BLaER1 (cell line): ENCODE data around the gene FIG4.

Experiments used
- H3K27ac ChIP-seq: shearing (Covaris generic); formaldehyde crosslinking; 2 replicates; pipeline ENCODE4 v1.8.1; 2022
- H3K27me3 ChIP-seq: shearing (Covaris generic); formaldehyde crosslinking; 2 replicates; pipeline ENCODE4 v1.8.1; 2022
- H3K36me3 ChIP-seq: shearing (Covaris generic); formaldehyde crosslinking; 2 replicates; pipeline ENCODE4 v1.8.1; 2022
- H3K4me1 ChIP-seq: shearing (Covaris generic); formaldehyde crosslinking; 2 replicates; pipeline ENCODE4 v1.8.1; 2022
- H3K4me2 ChIP-seq: shearing (Covaris generic); formaldehyde crosslinking; 2 replicates; pipeline ENCODE4 v1.8.1; 2022
- H3K4me3 ChIP-seq: shearing (Covaris generic); formaldehyde crosslinking; 2 replicates; pipeline ENCODE4 v1.8.1; 2022
- H3K9ac ChIP-seq: shearing (Covaris generic); formaldehyde crosslinking; 2 replicates; pipeline ENCODE4 v1.8.1; 2022
- H3K9me3 ChIP-seq: shearing (Covaris generic); formaldehyde crosslinking; 2 replicates; pipeline ENCODE4 v1.8.1; 2022
- H4K20me1 ChIP-seq: shearing (Covaris generic); formaldehyde crosslinking; 2 replicates; pipeline ENCODE4 v1.8.1; 2022
- Cebpa-rat ChIP-seq: shearing (Covaris generic); IDR thresholded peaks from 2 replicates; pipeline ENCODE4 v1.8.1; 2022

FIG4 gene

DNA sequence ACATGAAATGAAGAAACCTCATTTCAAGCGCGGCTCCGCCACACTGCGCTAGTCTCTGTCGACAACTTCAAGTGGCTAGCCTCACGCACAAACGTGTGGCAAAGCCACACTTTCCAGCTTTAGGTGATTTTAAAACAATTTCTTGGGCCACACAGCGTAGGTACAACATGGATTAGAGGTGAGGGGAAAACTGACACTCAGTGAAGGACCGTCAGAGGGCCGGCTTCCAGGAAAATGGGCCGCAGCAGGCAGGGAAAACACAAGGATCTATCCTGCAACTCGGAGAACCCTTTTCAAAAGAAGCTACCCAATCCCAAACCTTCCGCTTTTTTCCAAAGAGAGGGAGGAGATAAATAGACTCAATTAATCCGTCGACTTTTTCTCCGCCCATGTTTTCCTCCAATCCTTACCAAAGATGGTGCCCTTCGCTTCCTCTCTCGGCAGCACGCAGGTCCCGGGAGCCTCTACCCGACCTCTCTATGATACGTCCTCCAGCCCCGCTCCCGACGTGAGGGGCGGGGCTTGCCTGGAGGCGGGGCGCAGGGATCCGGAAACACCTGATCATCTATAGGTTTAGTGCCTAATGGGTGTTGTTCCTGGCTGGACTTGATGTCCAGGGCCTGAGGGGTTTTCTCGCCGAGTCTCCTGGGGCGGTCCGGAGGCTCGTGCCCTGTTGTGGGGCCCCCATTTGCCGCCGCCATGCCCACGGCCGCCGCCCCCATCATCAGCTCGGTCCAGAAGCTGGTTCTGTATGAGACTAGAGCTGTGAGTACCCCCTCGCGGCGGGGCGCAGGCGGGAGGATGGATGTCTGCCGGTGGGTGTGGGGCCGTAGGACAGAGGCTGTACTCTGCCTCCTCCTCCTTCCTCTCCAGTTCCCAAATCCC, at the start of gene FIG4, which contains the start of gene AK9:
Gene FIG4 (plus strand): TSS at position 560 of the 885 bp plus-strand sequence. CDS start 140 bp downstream, at position 700.
Gene AK9 (minus strand): TSS at position 466 of the 885 bp plus-strand sequence. CDS start 15,457 bp downstream, outside the sequence.
- no peak for TF ChIP-seq Cebpa-rat
- H3K27me3 ChIP-seq, result no peaks in the 10 kb centered on the region
- peak within 1 kb of the TSS; percentile 78 for H3K9ac ChIP-seq
- no peaks in the 10 kb centered on the region for H3K9me3 ChIP-seq
- peak within 1 kb of the TSS; percentile 92 for H3K4me2 ChIP-seq
- H3K36me3 ChIP-seq, result peaks cover 5% of the 10 kb centered on the region; the same call in 1 of the 2 replicates
- H3K27ac ChIP-seq, result peak within 1 kb of the TSS; percentile 71
- peaks cover 34% of the 10 kb centered on the region for H3K4me1 ChIP-seq
- H3K4me3 ChIP-seq, result peak within 1 kb of the TSS; percentile 78
- no peaks in the 10 kb centered on the region for H4K20me1 ChIP-seq

DNA sequence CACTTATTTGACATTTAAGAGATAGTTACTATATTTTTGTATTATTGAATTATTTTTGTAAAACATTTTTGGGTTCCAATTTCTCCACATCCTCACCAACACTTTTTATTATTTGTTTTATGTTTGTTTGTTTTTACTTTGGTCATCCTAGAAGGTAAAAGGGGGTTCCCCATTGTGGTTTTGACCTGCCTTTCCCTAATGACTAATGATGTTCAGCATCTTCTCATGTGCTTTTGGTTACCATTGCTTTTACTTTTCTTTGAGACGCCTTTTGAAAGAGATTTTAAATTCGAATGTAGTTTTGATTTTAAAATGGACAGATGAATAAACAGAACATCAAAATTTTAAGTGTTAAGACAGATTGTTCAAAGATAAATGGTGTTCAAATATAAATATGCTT, 47.0 kb upstream of the FIG4 start:
- H3K4me1 ChIP-seq, result no peaks in the 10 kb centered on the region
- H3K36me3 ChIP-seq, result peaks cover 8% of the 10 kb centered on the region; the same call in 1 of the 2 replicates
- H3K4me3 ChIP-seq, result no peak overlapping the region
- peaks cover 21% of the 10 kb centered on the region for H3K9me3 ChIP-seq
- no peak overlapping the region for H3K9ac ChIP-seq
- no peak overlapping the region for H3K4me2 ChIP-seq
- H3K27me3 ChIP-seq, result no peaks in the 10 kb centered on the region
- H3K27ac ChIP-seq, result no peak overlapping the region
- no peaks in the 10 kb centered on the region for H4K20me1 ChIP-seq
- TF ChIP-seq Cebpa-rat, result no peak

DNA sequence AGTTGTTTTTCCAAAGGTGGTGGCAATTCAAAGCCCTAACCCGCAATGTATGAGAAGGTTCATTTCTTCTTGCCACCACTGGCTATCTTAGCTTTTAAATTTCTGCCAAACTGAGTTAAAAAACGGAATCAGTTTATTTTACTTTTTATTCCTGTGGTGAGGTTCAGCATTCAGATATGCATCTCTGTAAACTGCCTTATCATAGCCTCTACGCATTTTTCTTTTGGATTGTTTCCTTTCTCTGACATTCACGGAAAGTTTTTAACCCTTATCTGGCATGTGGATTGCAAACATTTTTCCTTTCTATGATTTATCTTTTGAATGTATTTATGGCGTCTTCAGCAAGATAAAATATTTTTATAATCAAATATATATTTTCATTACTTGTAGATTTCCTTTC, 37.8 kb upstream of the FIG4 start:
- H3K27ac ChIP-seq, result no peak overlapping the region
- H3K4me2 ChIP-seq, result no peak overlapping the region
- no peak for TF ChIP-seq Cebpa-rat

DNA sequence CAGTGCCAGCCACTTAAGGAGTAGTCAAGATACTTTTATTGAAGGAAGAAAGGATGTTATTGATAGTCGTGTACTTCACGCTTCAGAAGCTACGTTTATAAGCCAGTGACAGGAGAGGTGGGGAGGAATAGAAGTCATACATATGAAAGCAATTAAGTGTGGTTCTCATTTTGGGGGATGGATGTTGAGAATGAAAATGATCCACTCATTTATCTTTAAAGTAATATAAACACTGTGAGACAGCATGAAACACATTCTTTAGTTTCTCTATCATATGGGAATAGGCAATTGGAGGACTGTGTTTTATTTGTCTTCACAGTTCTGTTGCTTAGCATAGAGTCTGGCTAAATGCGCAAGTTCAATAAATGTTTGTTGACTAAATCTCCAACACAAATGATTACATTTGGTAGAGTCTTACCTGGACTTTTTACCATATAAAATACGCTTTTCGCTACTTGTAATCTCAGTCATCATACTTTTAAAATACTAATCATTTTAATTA, 35.3 kb upstream of the FIG4 start:
- no peaks in the 10 kb centered on the region for H3K27me3 ChIP-seq
- TF ChIP-seq Cebpa-rat, result no peak
- no peaks in the 10 kb centered on the region for H3K4me1 ChIP-seq
- H3K9me3 ChIP-seq, result no peaks in the 10 kb centered on the region
- no peaks in the 10 kb centered on the region for H3K36me3 ChIP-seq
- H3K4me3 ChIP-seq, result no peak overlapping the region
- H3K4me2 ChIP-seq, result no peak overlapping the region
- no peaks in the 10 kb centered on the region for H4K20me1 ChIP-seq
- H3K27ac ChIP-seq, result no peak overlapping the region
- H3K9ac ChIP-seq, result no peak overlapping the region

More for the DNA sequence above, 37.8 kb upstream of the FIG4 start:
- no peak overlapping the region for H3K9ac ChIP-seq
- no peaks in the 10 kb centered on the region for H3K9me3 ChIP-seq
- H3K4me3 ChIP-seq, result no peak overlapping the region
- no peaks in the 10 kb centered on the region for H4K20me1 ChIP-seq
- no peaks in the 10 kb centered on the region for H3K36me3 ChIP-seq
- no peaks in the 10 kb centered on the region for H3K4me1 ChIP-seq
- H3K27me3 ChIP-seq, result no peaks in the 10 kb centered on the region

DNA sequence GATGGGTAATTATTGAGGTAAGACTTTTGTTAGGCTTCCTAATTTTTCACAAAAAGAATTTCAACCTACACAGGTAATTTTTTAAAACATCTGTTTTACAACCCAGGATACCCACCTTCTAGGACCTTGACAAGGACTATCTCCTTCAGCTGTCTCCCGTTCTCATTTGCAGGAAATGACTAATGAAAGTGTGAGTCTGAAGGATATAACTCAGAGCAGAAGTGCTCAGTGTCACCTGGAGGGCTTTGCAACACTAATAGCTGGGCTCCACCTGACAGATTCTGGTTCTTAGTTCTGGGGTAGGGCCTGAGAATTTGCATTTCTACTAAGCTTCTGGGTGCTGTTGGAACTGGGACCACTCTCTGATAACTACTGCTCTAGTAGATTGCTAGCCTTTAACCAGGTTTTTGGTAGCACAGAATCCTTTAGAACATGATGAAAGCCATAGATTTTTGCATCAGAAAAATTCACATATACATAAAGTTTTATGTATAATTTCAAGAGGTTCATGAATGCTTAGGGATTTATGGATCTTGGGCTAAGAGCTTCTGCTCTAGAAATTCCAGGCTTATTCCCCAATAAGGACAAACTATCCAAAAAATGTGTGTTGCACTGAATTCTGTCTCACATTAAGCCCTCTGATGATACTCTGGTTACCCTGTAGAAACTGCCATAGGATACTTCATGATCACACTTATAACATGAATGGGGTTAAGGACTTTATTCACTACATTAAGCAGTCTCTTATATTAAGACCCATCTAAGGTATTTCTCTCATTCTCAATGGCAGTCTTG, 30.4 kb upstream of the FIG4 start:
- no peak overlapping the region for H3K4me3 ChIP-seq
- no peaks in the 10 kb centered on the region for H3K27me3 ChIP-seq
- no peak overlapping the region for H3K27ac ChIP-seq
- no peaks in the 10 kb centered on the region for H3K9me3 ChIP-seq
- H3K9ac ChIP-seq, result no peak overlapping the region
- H3K36me3 ChIP-seq, result no peaks in the 10 kb centered on the region
- TF ChIP-seq Cebpa-rat, result no peak
- H3K4me1 ChIP-seq, result no peaks in the 10 kb centered on the region
- no peak overlapping the region for H3K4me2 ChIP-seq
- no peaks in the 10 kb centered on the region for H4K20me1 ChIP-seq

DNA sequence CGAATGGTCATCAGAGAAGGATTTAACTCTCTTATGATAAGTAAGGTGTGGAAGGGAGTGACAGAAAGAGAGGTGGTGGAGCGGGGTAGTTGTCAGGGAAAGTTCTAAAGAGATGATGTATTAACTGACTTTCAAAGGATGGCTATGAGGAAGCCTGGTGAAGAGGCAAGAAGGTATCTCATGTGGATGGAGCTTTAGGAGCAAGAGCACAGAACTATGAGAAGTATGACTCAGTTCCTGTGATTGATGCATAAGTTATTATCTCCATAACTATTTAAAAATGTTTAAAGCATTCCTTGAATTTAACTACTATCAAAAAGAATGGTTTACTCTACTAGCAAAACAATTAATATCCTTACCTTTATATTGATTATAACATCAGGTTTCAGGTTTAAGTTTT, 28.9 kb upstream of the FIG4 start:
- Histone ChIP-seq H3K9me3 (no peaks in the 10 kb centered on the region), H3K4me3 (no peak overlapping the region), H3K36me3 (no peaks in the 10 kb centered on the region), H3K9ac (no peak overlapping the region), H3K4me2 (no peak overlapping the region), H4K20me1 (no peaks in the 10 kb centered on the region), H3K27me3 (no peaks in the 10 kb centered on the region), H3K27ac (no peak overlapping the region), H3K4me1 (no peaks in the 10 kb centered on the region)
- TF ChIP-seq Cebpa-rat, result no peak

DNA sequence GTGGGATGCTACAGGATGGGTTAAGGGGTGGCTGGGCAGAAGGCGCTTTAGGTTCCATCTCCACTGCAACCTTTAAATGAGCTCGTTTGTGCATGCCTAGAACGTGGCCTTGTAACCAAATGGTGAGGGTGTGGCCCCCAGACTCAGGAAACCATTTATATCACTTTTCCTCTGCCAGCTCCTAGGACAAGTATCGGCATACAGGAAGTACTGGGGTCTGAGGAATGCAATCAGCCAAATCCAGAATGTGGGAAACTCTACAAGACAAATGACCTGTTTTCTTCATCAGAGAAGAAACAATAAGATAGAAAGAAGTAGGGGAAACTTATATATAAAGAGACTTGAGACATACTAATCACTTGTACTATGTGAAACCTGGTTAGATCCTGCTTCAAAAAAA, 21.3 kb upstream of the FIG4 start:
- Histone ChIP-seq H3K9ac (no peak overlapping the region), H3K27me3 (no peaks in the 10 kb centered on the region), H3K36me3 (0 out of 2 replicates have a peak, but pooled peaks cover 3% of the 10 kb centered on the region), H3K4me1 (no peaks in the 10 kb centered on the region), H3K9me3 (no peaks in the 10 kb centered on the region), H3K4me2 (no peak overlapping the region), H4K20me1 (no peaks in the 10 kb centered on the region), H3K27ac (no peak overlapping the region), H3K4me3 (no peak overlapping the region)
- TF ChIP-seq Cebpa-rat, result no peak

DNA sequence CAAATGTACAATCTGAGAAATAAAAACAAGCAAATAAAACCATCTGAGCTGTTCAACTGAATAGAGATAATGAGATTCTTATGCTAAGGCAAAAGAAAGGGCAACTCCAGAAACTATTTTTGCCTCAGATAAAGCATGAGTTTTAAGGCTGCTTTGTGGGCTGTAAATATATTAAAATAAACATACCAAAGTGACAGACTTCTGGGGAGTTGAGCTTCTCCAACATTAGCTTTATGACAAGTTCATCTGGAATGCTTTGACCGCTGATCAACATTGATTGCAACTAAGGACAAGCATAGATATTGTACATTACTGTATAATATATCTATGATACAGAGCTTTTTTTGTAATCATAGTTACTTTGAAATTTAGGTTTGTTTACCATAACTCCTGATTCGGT, 19.4 kb upstream of the FIG4 start:
- Histone ChIP-seq H3K4me1 (no peaks in the 10 kb centered on the region), H3K9ac (no peak overlapping the region), H3K4me3 (no peak overlapping the region), H3K9me3 (no peaks in the 10 kb centered on the region), H3K36me3 (0 out of 2 replicates have a peak, but pooled peaks cover 3% of the 10 kb centered on the region), H3K27ac (no peak overlapping the region), H3K4me2 (no peak overlapping the region), H4K20me1 (no peaks in the 10 kb centered on the region), H3K27me3 (no peaks in the 10 kb centered on the region)
- TF ChIP-seq Cebpa-rat, result no peak

DNA sequence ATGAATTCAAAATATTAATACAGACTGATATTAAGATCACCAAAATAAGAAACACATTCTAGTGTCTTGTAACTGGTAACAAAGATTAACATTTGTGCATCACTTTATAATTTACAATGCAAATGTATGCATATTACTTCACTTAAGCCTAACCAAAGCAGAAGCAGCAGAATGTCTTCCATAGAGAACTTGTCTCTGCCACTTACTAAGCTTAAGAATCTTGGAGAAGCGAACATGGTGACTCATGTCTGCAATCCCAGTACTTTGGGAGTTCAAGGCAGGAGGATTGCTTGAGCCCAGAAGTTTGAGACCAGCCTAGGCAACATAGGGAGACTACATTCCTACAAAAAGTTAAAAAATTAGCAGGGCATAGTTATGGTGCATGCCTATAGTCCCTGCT, 18.9 kb upstream of the FIG4 start:
- Histone ChIP-seq H3K27ac (no peak overlapping the region), H3K4me3 (no peak overlapping the region), H3K4me1 (no peaks in the 10 kb centered on the region), H3K9me3 (no peaks in the 10 kb centered on the region), H3K27me3 (no peaks in the 10 kb centered on the region), H3K9ac (no peak overlapping the region), H3K36me3 (0 out of 2 replicates have a peak, but pooled peaks cover 3% of the 10 kb centered on the region), H4K20me1 (no peaks in the 10 kb centered on the region), H3K4me2 (no peak overlapping the region)
- TF ChIP-seq Cebpa-rat, result no peak
